Stimulated activated CD4-positive, alpha-beta T cell treated with anti-CD3 and anti-CD28 coated beads, Interleukin-12 subunit alpha, Interleukin-12 subunit beta, amount 100 ng/mL, for 48 hours (primary cell): Measurements from ENCODE around the gene UTF1.
"Not testable (repeated sequence)": the region's sequence is repeated elsewhere in the genome, so short reads cannot be mapped to it uniquely, and the experiment has no call there.

ENCODE experiments used
- DNase-seq, 3 donors: peaks; one replicate each; pipeline ENCODE4 v3.0.0-alpha.2; 2020; ENCODE audit warnings: low read depth in 2 of 3, low spot score in 1 of 3

UTF1 gene

GRCh38 chr10:133209117-133209516 lies 20.9 kb upstream of the UTF1 start:
- no peak for DNase-seq

- no peak for DNase-seq
Observed at GRCh38 chr10:133209641-133210040, 20.4 kb upstream of the UTF1 start.

GRCh38 chr10:133210398-133211140 lies 19.4 kb upstream of the UTF1 start:
- no peak for DNase-seq

GRCh38 chr10:133211141-133211830 lies 18.7 kb upstream of the UTF1 start:
- no peak for DNase-seq

GRCh38 chr10:133211959-133212852 lies 17.8 kb upstream of the UTF1 start:
- DNase-seq = no peak

- DNase-seq = no peak
Observed at GRCh38 chr10:133212853-133213494, 17.0 kb upstream of the UTF1 start.

GRCh38 chr10:133213641-133214467 lies 16.2 kb upstream of the UTF1 start:
- no peak for DNase-seq

- no peak for DNase-seq
Observed at GRCh38 chr10:133214468-133215410, 15.3 kb upstream of the UTF1 start.

- no peak for DNase-seq
Observed at GRCh38 chr10:133215586-133215985, 14.4 kb upstream of the UTF1 start.

GRCh38 chr10:133216776-133217175 lies 13.2 kb upstream of the UTF1 start:
- no peak for DNase-seq

- DNase-seq = no peak
Observed at GRCh38 chr10:133217800-133218589, 12.0 kb upstream of the UTF1 start.

GRCh38 chr10:133218891-133219290 lies 11.1 kb upstream of the UTF1 start:
- no peak for DNase-seq

GRCh38 chr10:133219782-133220181 lies 10.2 kb upstream of the UTF1 start:
- DNase-seq = no peak

GRCh38 chr10:133221331-133221730 lies 8.7 kb upstream of the UTF1 start:
- no peak for DNase-seq

- not testable (repeated sequence) for DNase-seq
Observed at GRCh38 chr10:133221756-133222155, 8.3 kb upstream of the UTF1 start.

- no peak for DNase-seq
Observed at GRCh38 chr10:133224076-133224475, 5.9 kb upstream of the UTF1 start.

GRCh38 chr10:133224756-133225372 lies 5.2 kb upstream of the UTF1 start:
- no peak for DNase-seq

- DNase-seq = no peak
Observed at GRCh38 chr10:133225707-133226191, 4.3 kb upstream of the UTF1 start.
